ENCODE measurements around the gene SEMA4F.

SEMA4F gene

GRCh38 chr2:74646201-74646600 is 7.8 kb upstream of the SEMA4F start:
- TF ChIP-seq ZNF274 (IDR thresholded peaks at IDR 0.05; ENCODE audit: low read depth, low read length), result no peak
- H3K4me3 ChIP-seq (ENCODE audit: low read length), result no peak overlapping the region

- no peak overlapping the region for H3K4me3 ChIP-seq (ENCODE audit: low read length)
- no peak for TF ChIP-seq ZNF274 (IDR thresholded peaks at IDR 0.05; ENCODE audit: low read depth, low read length)
These were observed 7.1 kb upstream of the SEMA4F start for GRCh38 chr2:74646834-74647482.

- no peak for TF ChIP-seq ZNF274 (IDR thresholded peaks at IDR 0.05; ENCODE audit: low read depth, low read length)
- peak within 1 kb of the TSS; percentile 5; the same call in 1 of the 2 replicates for H3K4me3 ChIP-seq (ENCODE audit: low read length)
These were observed 6.0 kb upstream of the SEMA4F start, which contains the start of gene M1AP for GRCh38 chr2:74648009-74648443. Gene M1AP (minus strand): TSS chr2:74648330. CDS start chr2:74640275, 8,055 bp downstream.

GRCh38 chr2:74653589-74653984 is 460 bp upstream of the SEMA4F start:
- TF ChIP-seq ZNF274 (IDR thresholded peaks at IDR 0.05; ENCODE audit: low read depth, low read length), result no peak
- H3K4me3 ChIP-seq (ENCODE audit: low read length), result peak overlapping the region; percentile 55; the same call in 1 of the 2 replicates

GRCh38 chr2:74655579-74655978 is 1.5 kb downstream of the SEMA4F start:
- TF ChIP-seq ZNF274 (IDR thresholded peaks at IDR 0.05; ENCODE audit: low read depth, low read length), result no peak
- no peak overlapping the region for H3K4me3 ChIP-seq (ENCODE audit: low read length)

- TF ChIP-seq ZNF274 (IDR thresholded peaks at IDR 0.05; ENCODE audit: low read depth, low read length), result no peak
- H3K4me3 ChIP-seq (ENCODE audit: low read length), result no peak overlapping the region
These were observed 4.5 kb downstream of the SEMA4F start for GRCh38 chr2:74658516-74658915.

GRCh38 chr2:74659462-74659861 is 5.4 kb downstream of the SEMA4F start:
- no peak for TF ChIP-seq ZNF274 (IDR thresholded peaks at IDR 0.05; ENCODE audit: low read depth, low read length)
- H3K4me3 ChIP-seq (ENCODE audit: low read length), result no peak overlapping the region

GRCh38 chr2:74668087-74668486 is 14.0 kb downstream of the SEMA4F start:
- H3K4me3 ChIP-seq (ENCODE audit: low read length), result no peak overlapping the region
- TF ChIP-seq ZNF274 (IDR thresholded peaks at IDR 0.05; ENCODE audit: low read depth, low read length), result no peak

- no peak for TF ChIP-seq ZNF274 (IDR thresholded peaks at IDR 0.05; ENCODE audit: low read depth, low read length)
- no peak overlapping the region for H3K4me3 ChIP-seq (ENCODE audit: low read length)
These were observed 16.2 kb downstream of the SEMA4F start for GRCh38 chr2:74670263-74670662.

GRCh38 chr2:74671479-74671878 is 17.4 kb downstream of the SEMA4F start:
- no peak overlapping the region for H3K4me3 ChIP-seq (ENCODE audit: low read length)
- no peak for TF ChIP-seq ZNF274 (IDR thresholded peaks at IDR 0.05; ENCODE audit: low read depth, low read length)

GRCh38 chr2:74673826-74674528 is 19.9 kb downstream of the SEMA4F start:
- TF ChIP-seq ZNF274 (IDR thresholded peaks at IDR 0.05; ENCODE audit: low read depth, low read length), result no peak

GRCh38 chr2:74675090-74675489 is 21.0 kb downstream of the SEMA4F start:
- no peak for TF ChIP-seq ZNF274 (IDR thresholded peaks at IDR 0.05; ENCODE audit: low read depth, low read length)
- no peak overlapping the region for H3K4me3 ChIP-seq (ENCODE audit: low read length)

More at GRCh38 chr2:74673826-74674528, 19.9 kb downstream of the SEMA4F start:
- no peak overlapping the region for H3K4me3 ChIP-seq (ENCODE audit: low read length)

- H3K4me3 ChIP-seq (ENCODE audit: low read length), result no peak overlapping the region
- TF ChIP-seq ZNF274 (IDR thresholded peaks at IDR 0.05; ENCODE audit: low read depth, low read length), result no peak
These were observed 22.3 kb downstream of the SEMA4F start for GRCh38 chr2:74676331-74676730.

- no peak for TF ChIP-seq ZNF274 (IDR thresholded peaks at IDR 0.05; ENCODE audit: low read depth, low read length)
- H3K4me3 ChIP-seq (ENCODE audit: low read length), result no peak overlapping the region
These were observed 25.6 kb downstream of the SEMA4F start for GRCh38 chr2:74679615-74680014.

GRCh38 chr2:74682501-74682900 is 28.5 kb downstream of the SEMA4F start:
- no peak for TF ChIP-seq ZNF274 (IDR thresholded peaks at IDR 0.05; ENCODE audit: low read depth, low read length)
- H3K4me3 ChIP-seq (ENCODE audit: low read length), result no peak overlapping the region

Measured in GM08714 (cell line).